Measurements from ENCODE around the gene ANKRD30B. TPM values are rescaled to one million over a fixed set of nuclear protein-coding genes. Genes with fewer than 3 reads are reported as not detected.
"Not testable (repeated sequence)": the region's sequence is repeated elsewhere in the genome, so short reads cannot be mapped to it uniquely, and the experiment has no call there.

The ANKRD30B gene
- total RNA-seq, 4 donors from 2014 or later = 0.94 to 2.5 TPM; not detected in 2

DNA sequence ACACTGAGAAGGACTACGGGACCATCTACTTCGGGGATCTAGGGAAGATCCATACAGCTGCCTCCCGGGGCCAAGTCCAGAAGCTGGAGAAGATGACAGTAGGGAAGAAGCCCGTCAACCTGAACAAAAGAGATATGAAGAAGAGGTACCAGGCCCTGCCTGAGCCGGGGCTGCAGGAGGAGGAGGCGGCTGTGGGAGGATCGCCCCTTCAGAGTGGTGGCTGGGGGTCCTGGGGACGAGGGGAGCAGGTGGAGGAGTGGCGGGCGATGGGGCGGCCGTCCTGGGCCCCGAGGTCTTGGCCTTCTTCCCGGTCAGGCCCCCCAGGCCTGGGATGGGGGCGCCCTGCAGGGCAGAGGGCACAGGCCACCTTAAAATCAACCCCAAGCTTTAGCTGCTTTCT is 524 bp downstream of the ANKRD30B start:
- TF ChIP-seq, protein P1, sequence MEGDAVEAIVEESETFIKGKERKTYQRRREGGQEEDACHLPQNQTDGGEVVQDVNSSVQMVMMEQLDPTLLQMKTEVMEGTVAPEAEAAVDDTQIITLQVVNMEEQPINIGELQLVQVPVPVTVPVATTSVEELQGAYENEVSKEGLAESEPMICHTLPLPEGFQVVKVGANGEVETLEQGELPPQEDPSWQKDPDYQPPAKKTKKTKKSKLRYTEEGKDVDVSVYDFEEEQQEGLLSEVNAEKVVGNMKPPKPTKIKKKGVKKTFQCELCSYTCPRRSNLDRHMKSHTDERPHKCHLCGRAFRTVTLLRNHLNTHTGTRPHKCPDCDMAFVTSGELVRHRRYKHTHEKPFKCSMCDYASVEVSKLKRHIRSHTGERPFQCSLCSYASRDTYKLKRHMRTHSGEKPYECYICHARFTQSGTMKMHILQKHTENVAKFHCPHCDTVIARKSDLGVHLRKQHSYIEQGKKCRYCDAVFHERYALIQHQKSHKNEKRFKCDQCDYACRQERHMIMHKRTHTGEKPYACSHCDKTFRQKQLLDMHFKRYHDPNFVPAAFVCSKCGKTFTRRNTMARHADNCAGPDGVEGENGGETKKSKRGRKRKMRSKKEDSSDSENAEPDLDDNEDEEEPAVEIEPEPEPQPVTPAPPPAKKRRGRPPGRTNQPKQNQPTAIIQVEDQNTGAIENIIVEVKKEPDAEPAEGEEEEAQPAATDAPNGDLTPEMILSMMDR (IDR thresholded peaks at IDR 0.05) = no peak
- TF ChIP-seq POLR2A (IDR thresholded peaks at IDR 0.05) = no peak
- H3K4me3 ChIP-seq = no peak overlapping the region
- DNase-seq = no peak
- peaks cover 0 to 7% (median 2%) of the 10 kb centered on the region in 4 donors for H3K9me3 ChIP-seq
- no peaks in the 10 kb centered on the region for H3K4me1 ChIP-seq
- H3K27me3 ChIP-seq = no peaks in the 10 kb centered on the region
- no peak overlapping the region for H3K27ac ChIP-seq
- no peaks in the 10 kb centered on the region for H3K36me3 ChIP-seq

DNA sequence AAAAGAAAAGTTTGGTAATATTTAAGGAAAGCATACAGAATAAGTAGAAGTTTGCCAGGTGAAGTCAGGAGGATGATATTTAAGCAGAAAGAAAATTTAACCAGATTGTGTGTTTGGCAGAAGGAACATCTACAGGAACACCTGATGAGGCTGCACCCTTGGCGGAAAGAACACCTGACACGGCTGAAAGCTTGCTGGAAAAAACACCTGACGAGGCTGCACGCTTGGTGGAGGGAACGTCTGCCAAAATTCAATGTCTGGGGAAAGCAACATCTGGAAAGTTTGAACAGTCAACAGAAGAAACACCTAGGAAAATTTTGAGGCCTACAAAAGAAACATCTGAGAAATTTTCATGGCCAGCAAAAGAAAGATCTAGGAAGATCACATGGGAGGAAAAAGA is 15.6 kb downstream of the ANKRD30B start:
- not testable (repeated sequence) for H3K4me3 ChIP-seq, H3K9me3 ChIP-seq, H3K36me3 ChIP-seq, H3K4me1 ChIP-seq, H3K27ac ChIP-seq, DNase-seq, H3K27me3 ChIP-seq

DNA sequence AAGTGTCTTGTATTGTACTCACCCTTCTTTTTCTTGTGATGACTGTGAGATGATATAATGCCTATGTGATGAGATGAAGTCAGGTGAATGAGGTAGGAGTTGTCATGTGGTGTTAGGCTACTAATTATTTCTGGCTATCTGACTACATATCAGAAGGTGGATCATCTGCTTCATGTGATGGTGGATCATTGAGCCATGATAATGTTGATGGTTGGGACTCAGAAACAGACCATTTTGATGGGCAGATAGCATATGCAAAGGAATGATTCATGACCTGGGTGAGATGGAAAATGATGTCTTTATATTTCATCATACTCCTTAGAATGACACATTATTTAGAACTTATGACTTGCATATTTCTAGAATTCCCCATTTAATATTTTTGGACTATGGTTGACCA is 19.5 kb downstream of the ANKRD30B start:
- no peaks in the 10 kb centered on the region for H3K9me3 ChIP-seq

DNA sequence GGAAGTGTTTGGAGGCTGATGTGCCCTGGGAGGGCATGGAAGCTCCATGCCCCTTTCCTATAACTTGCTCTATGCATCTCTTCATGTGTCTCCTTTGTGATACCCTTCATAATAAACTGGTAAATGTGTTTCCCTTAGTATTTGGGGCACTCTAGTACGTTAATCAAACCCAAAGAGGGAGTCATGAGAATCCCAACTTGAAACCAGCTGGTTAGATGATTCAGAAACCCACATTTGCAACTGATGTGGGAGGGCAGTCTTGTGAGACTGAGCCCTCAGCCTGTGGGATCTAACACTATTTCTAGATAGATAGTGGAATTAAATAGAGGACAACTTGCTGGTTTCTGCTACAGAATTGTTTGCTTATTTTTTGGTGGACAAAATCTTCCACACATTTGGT is 20.3 kb downstream of the ANKRD30B start:
- Histone ChIP-seq H3K27ac (no peak overlapping the region), H3K4me1 (no peaks in the 10 kb centered on the region), H3K4me3 (no peak overlapping the region), H3K9me3 (no peaks in the 10 kb centered on the region), H3K36me3 (no peaks in the 10 kb centered on the region), H3K27me3 (no peaks in the 10 kb centered on the region)
- DNase-seq = no peak
- no peak for TF ChIP-seq POLR2A (IDR thresholded peaks at IDR 0.05)
- TF ChIP-seq, protein P1 (IDR thresholded peaks at IDR 0.05) = no peak

More for the DNA sequence above, 19.5 kb downstream of the ANKRD30B start:
- Histone ChIP-seq H3K36me3 (no peaks in the 10 kb centered on the region), H3K27me3 (no peaks in the 10 kb centered on the region), H3K27ac (no peak overlapping the region), H3K4me1 (no peaks in the 10 kb centered on the region), H3K4me3 (no peak overlapping the region)
- TF ChIP-seq, protein P1 (IDR thresholded peaks at IDR 0.05) = no peak
- no peak for DNase-seq

DNA sequence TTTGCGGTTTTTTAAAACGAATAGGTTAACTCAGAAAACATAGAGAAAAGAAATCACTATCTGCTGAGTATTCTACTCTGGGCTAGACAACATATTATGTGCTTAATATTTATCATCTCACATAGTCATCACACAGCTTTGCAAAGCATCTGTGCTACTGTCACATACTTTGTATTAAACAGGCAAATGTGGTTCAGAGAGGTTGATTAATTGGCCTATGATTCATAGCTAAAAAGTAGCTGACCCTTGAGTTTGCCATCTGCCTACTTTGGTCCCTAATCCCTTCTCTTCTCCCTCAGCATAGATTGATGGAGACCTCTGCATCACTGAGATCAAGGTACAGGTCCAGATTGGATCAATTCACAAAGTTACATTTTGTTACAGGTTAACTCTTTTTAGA is 21.4 kb downstream of the ANKRD30B start:
- Histone ChIP-seq H3K36me3 (no peaks in the 10 kb centered on the region), H3K27ac (no peak overlapping the region), H3K4me3 (no peak overlapping the region), H3K4me1 (no peaks in the 10 kb centered on the region), H3K27me3 (no peaks in the 10 kb centered on the region), H3K9me3 (no peaks in the 10 kb centered on the region)
- TF ChIP-seq POLR2A (IDR thresholded peaks at IDR 0.05) = no peak
- TF ChIP-seq, protein P1 (IDR thresholded peaks at IDR 0.05) = no peak
- no peak for DNase-seq

DNA sequence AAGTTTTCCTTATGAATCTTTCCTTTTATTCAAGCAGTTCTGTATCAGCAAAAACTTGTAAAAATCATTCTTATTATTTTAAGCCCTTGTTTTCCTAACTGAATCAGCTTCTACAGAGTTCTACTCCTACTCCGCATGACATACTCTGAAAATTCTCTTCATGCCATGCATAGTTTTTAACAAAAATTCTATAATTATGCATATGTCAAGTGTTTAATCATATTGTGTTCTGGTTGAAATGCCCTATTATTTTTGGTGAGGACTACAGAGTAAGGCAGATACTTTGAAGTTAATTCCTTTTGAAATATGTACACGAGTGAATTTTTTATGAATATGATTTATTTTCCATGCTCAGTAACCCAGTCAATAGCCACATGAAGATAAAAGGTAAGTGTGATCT is 28.8 kb downstream of the ANKRD30B start:
- TF ChIP-seq, protein P1 (IDR thresholded peaks at IDR 0.05) = no peak
- no peak for TF ChIP-seq POLR2A (IDR thresholded peaks at IDR 0.05)
- DNase-seq = no peak

More for the DNA sequence above, 28.8 kb downstream of the ANKRD30B start:
- H3K36me3 ChIP-seq = no peaks in the 10 kb centered on the region
- H3K4me1 ChIP-seq = no peaks in the 10 kb centered on the region
- H3K27me3 ChIP-seq = no peaks in the 10 kb centered on the region
- H3K9me3 ChIP-seq = no peaks in the 10 kb centered on the region
- H3K27ac ChIP-seq = no peak overlapping the region
- H3K4me3 ChIP-seq = no peak overlapping the region

All from Peyer's patch (tissue), 4 donors.